SU-DHL-6 (cell line): ENCODE data around the gene GIGYF1.

Source experiments
- EZH2phosphoT487 ChIP-seq: fragments of 200-600 bp; sonication (generic), shearing (Covaris generic); conservative IDR thresholded peaks from 2 replicates; pipeline ENCODE4 v1.6.1; 2018; ENCODE audit warnings: mild to moderate bottlenecking, antibody characterized with exemption, low read length, moderate library complexity, mixed read lengths
- TF ChIP-seq, protein P1 (sequence below): fragments of 200-600 bp; sonication (generic); IDR thresholded peaks from one replicate; pipeline ENCODE4 v1.5.1; 2017; ENCODE audit warnings: antibody characterized with exemption, mild to moderate bottlenecking, low read length, moderate library complexity; ENCODE audit not compliant: insufficient read depth, poor library complexity, severe bottlenecking

DNA sequence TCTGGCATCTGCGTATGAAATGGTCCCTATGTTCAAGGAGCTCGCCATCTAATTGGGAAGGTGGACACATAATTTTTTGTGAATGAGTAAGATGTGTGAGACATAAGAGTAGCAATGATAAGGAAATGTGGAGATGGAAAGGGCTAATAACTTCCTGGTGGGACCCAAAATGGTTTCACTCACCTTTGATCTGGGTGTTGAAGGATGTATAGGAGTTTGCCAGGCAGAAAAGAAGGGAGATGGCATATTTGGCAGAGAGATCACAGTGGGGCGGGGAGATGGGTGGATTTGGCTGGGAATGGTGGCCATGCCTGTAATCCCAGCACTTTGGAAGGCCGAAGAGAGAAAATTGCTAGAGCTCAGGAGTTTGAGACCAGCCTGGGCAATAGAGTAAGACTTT lies 16.4 kb upstream of the GIGYF1 start:
- TF ChIP-seq, protein P1, sequence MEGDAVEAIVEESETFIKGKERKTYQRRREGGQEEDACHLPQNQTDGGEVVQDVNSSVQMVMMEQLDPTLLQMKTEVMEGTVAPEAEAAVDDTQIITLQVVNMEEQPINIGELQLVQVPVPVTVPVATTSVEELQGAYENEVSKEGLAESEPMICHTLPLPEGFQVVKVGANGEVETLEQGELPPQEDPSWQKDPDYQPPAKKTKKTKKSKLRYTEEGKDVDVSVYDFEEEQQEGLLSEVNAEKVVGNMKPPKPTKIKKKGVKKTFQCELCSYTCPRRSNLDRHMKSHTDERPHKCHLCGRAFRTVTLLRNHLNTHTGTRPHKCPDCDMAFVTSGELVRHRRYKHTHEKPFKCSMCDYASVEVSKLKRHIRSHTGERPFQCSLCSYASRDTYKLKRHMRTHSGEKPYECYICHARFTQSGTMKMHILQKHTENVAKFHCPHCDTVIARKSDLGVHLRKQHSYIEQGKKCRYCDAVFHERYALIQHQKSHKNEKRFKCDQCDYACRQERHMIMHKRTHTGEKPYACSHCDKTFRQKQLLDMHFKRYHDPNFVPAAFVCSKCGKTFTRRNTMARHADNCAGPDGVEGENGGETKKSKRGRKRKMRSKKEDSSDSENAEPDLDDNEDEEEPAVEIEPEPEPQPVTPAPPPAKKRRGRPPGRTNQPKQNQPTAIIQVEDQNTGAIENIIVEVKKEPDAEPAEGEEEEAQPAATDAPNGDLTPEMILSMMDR, result no peak
- TF ChIP-seq EZH2phosphoT487, result no peak
